Measurements from ENCODE around the gene DPP3. TPM values are rescaled to one million over a fixed set of nuclear protein-coding genes. Genes with fewer than 3 reads are reported as not detected.
"Not testable (repeated sequence)": the region's sequence is repeated elsewhere in the genome, so short reads cannot be mapped to it uniquely, and the experiment has no call there.

DPP3 gene
- total RNA-seq (2021) (83.3 and 93.3 TPM in 2 replicates), Bru-seq, nascent RNA (percentile 54 among the genes with signal in this experiment), BruChase-seq, experiment 1, labeled RNA remaining after a 2-hour chase (percentile 52 among the genes with signal in this experiment), BruChase-seq, experiment 2, labeled RNA remaining after a 6-hour chase (percentile 67 among the genes with signal in this experiment)
- long read RNA-seq, transcript DPP3-209 (18 exons, 2,974 nt), result major isoform, 24 of 63 reads
- long read RNA-seq, transcript DPP3-211 (18 exons, 3,078 nt), result minor isoform, 12 of 63 reads
- long read RNA-seq, partial matches to known transcripts, result 16 of 63 reads
- long read RNA-seq, other reads (novel, unspliced or antisense), result 11 of 63 reads

DNA sequence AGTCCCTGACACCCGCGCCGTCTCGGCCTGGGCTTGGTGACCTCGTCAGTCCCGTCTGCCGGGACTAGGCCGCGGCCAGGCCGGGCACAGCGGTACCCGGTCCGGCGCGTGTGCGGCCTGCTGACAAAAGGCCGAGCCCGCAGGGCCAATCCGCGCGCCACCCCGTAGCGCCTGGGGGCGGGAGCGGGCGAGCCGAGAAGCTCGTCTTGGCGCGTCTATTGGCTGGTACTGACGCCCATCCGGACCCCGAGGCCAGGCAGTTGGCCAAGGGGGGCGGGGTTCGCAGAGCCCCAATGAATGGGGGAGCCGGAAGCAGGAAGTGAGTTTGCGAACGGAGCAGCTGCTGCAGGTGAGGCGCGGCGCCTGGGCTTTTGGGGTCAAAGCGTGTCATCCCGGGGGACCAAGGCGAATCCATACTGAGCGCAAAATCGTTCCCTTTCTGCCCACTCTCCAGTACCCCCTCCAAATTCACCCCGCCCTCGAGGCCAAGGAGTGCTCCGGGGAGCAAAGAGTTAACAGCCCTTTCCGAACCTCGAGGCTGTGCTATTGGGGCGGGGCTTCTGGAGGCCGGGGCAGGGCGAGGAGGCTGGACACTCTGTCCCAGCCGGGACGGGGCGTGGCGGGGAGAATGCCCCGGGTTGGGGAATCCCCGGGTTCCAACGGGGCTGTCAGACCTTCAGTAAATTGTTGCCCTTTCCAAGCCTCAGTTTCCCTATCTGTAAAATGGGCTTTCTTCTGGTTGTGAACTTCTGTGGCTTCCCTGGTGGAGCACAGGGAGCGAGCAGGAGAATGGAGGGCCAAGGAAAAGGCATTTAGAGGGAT, at the start of gene DPP3:
Gene DPP3, plus strand, starts transcription at position 318 of the 822 bp plus-strand sequence. CDS start 1,767 bp downstream, outside the sequence.
- CTCF ChIA-PET, result interaction anchor here (0.6 to 1.4 kb wide), 6 partner anchors 11 to 198 kb away, joined by 3 to 5 read pairs (median 3); partner anchors contain the start of genes MRPL11 and PELI3

GRCh38 chr11:66431287-66431686, 48.9 kb upstream of the DPP3 start:
- H3K4me1 ChIP-seq (ENCODE audit: insufficient read depth, low read length, poor library complexity, severe bottlenecking); H3K9me3 ChIP-seq (ENCODE audit: low read depth, low read length, poor library complexity, severe bottlenecking); intact Hi-C loops (cut with micrococcal nuclease; ENCODE audit: unreplicated experiment); POLR2A ChIA-PET (ENCODE audit: low non-redundant PET); DNase-seq (ENCODE audit: low spot score); H3K27ac ChIP-seq (ENCODE audit: low read depth, low read length, poor library complexity, severe bottlenecking); BruUV-seq (replicated peaks); H3K27me3 ChIP-seq (replicated peaks; ENCODE audit: insufficient read depth, low read depth, low read length, poor library complexity); H3K4me3 ChIP-seq (ENCODE audit: low read depth, low read length, poor library complexity, severe bottlenecking): not testable (repeated sequence)
- CTCF ChIA-PET, result interaction anchor here (0.7 to 0.8 kb wide), 4 partner anchors 9 to 719 kb away, joined by 3 to 13 read pairs (median 4); no protein-coding TSS in a partner anchor
- H3K36me3 ChIP-seq (ENCODE audit: insufficient read depth, low read length, poor library complexity, severe bottlenecking), result peaks cover 14% of the 10 kb centered on the region

More for the DNA sequence above, at the start of gene DPP3:
- H3K27me3 ChIP-seq (replicated peaks; ENCODE audit: insufficient read depth, low read depth, low read length, poor library complexity), result no peaks in the 10 kb centered on the region
- peak within 1 kb of the TSS; percentile 91 for H3K27ac ChIP-seq (ENCODE audit: low read depth, low read length, poor library complexity, severe bottlenecking)
- H3K36me3 ChIP-seq (ENCODE audit: insufficient read depth, low read length, poor library complexity, severe bottlenecking), result peaks cover 4% of the 10 kb centered on the region
- peak; percentile 99 for DNase-seq (ENCODE audit: low spot score)
- BruUV-seq (replicated peaks), result no TSS peak
- H3K4me3 ChIP-seq (ENCODE audit: low read depth, low read length, poor library complexity, severe bottlenecking), result peak within 1 kb of the TSS; percentile 87
- H3K4me1 ChIP-seq (ENCODE audit: insufficient read depth, low read length, poor library complexity, severe bottlenecking), result no peaks in the 10 kb centered on the region
- no peaks in the 10 kb centered on the region for H3K9me3 ChIP-seq (ENCODE audit: low read depth, low read length, poor library complexity, severe bottlenecking)
- POLR2A ChIA-PET (ENCODE audit: low non-redundant PET), result interaction anchor here (0.7 kb wide), 1 partner anchor 14 kb away, joined by 4 read pairs; the partner anchor contains the start of gene PELI3
- TF ChIP-seq EZH2 (IDR thresholded peaks at IDR 0.05; ENCODE audit: borderline replicate concordance, low read depth, low read length, poor library complexity, severe bottlenecking), result no peak
- TF ChIP-seq, protein P1, sequence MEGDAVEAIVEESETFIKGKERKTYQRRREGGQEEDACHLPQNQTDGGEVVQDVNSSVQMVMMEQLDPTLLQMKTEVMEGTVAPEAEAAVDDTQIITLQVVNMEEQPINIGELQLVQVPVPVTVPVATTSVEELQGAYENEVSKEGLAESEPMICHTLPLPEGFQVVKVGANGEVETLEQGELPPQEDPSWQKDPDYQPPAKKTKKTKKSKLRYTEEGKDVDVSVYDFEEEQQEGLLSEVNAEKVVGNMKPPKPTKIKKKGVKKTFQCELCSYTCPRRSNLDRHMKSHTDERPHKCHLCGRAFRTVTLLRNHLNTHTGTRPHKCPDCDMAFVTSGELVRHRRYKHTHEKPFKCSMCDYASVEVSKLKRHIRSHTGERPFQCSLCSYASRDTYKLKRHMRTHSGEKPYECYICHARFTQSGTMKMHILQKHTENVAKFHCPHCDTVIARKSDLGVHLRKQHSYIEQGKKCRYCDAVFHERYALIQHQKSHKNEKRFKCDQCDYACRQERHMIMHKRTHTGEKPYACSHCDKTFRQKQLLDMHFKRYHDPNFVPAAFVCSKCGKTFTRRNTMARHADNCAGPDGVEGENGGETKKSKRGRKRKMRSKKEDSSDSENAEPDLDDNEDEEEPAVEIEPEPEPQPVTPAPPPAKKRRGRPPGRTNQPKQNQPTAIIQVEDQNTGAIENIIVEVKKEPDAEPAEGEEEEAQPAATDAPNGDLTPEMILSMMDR (conservative IDR thresholded peaks at IDR 0.05; ENCODE audit: low read depth, low read length), result no peak
- intact Hi-C loops (cut with micrococcal nuclease; ENCODE audit: unreplicated experiment), result no loop called here

- DNase-seq (ENCODE audit: low spot score); H3K4me3 ChIP-seq (ENCODE audit: low read depth, low read length, poor library complexity, severe bottlenecking); CTCF ChIA-PET; H3K4me1 ChIP-seq (ENCODE audit: insufficient read depth, low read length, poor library complexity, severe bottlenecking); intact Hi-C loops (cut with micrococcal nuclease; ENCODE audit: unreplicated experiment); H3K27ac ChIP-seq (ENCODE audit: low read depth, low read length, poor library complexity, severe bottlenecking); POLR2A ChIA-PET (ENCODE audit: low non-redundant PET); H3K9me3 ChIP-seq (ENCODE audit: low read depth, low read length, poor library complexity, severe bottlenecking); BruUV-seq (replicated peaks); H3K27me3 ChIP-seq (replicated peaks; ENCODE audit: insufficient read depth, low read depth, low read length, poor library complexity): not testable (repeated sequence)
- peaks cover 20% of the 10 kb centered on the region for H3K36me3 ChIP-seq (ENCODE audit: insufficient read depth, low read length, poor library complexity, severe bottlenecking)
Measured at GRCh38 chr11:66431871-66432329, 48.3 kb upstream of the DPP3 start.

GRCh38 chr11:66432597-66432996, 47.6 kb upstream of the DPP3 start:
- no peak for TF ChIP-seq EZH2 (IDR thresholded peaks at IDR 0.05; ENCODE audit: borderline replicate concordance, low read depth, low read length, poor library complexity, severe bottlenecking)
- TF ChIP-seq, protein P1 (conservative IDR thresholded peaks at IDR 0.05; ENCODE audit: low read depth, low read length), result no peak
- no peaks in the 10 kb centered on the region for H3K9me3 ChIP-seq (ENCODE audit: low read depth, low read length, poor library complexity, severe bottlenecking)
- H3K36me3 ChIP-seq (ENCODE audit: insufficient read depth, low read length, poor library complexity, severe bottlenecking), result peaks cover 25% of the 10 kb centered on the region
- peaks cover under 1% of the 10 kb centered on the region for H3K4me1 ChIP-seq (ENCODE audit: insufficient read depth, low read length, poor library complexity, severe bottlenecking)
- intact Hi-C loops (cut with micrococcal nuclease; ENCODE audit: unreplicated experiment), result no loop called here
- no peak overlapping the region for H3K27ac ChIP-seq (ENCODE audit: low read depth, low read length, poor library complexity, severe bottlenecking)
- no peak for DNase-seq (ENCODE audit: low spot score)
- CTCF ChIA-PET, result interaction anchor here (0.6 to 1.1 kb wide), 2 partner anchors 47 to 225 kb away, joined by 3 to 10 read pairs; no protein-coding TSS in a partner anchor
- POLR2A ChIA-PET (ENCODE audit: low non-redundant PET), result no interaction called here
- no peak overlapping the region for H3K4me3 ChIP-seq (ENCODE audit: low read depth, low read length, poor library complexity, severe bottlenecking)
- no peaks in the 10 kb centered on the region for H3K27me3 ChIP-seq (replicated peaks; ENCODE audit: insufficient read depth, low read depth, low read length, poor library complexity)
- no TSS peak for BruUV-seq (replicated peaks)
